SK-N-MC (cell line): ENCODE data around the gene CPA5.

ENCODE experiments used
- DNase-seq: peaks from one replicate; pipeline ENCODE4 v3.0.0-alpha.2; 2011; ENCODE audit warnings: low read depth, low spot score
- H3K27ac ChIP-seq: fragments of 200-600 bp; sonication (generic); 2 replicates; pipeline ENCODE4 v1.5.1; 2016; ENCODE audit warnings: mixed run types
- H3K36me3 ChIP-seq: fragments of 200-600 bp; sonication (generic); 2 replicates; pipeline ENCODE4 v1.6.1; 2017; ENCODE audit warnings: antibody characterized with exemption, low read length, mixed read lengths; ENCODE audit not compliant: insufficient read depth
- H3K4me3 ChIP-seq: fragments of 200-600 bp; sonication (generic); 2 replicates; pipeline ENCODE4 v1.5.1; 2016
- H3K9ac ChIP-seq: fragments of 200-600 bp; sonication (generic); 2 replicates; pipeline ENCODE4 v1.8.0; 2017; ENCODE audit warnings: mixed run types, mixed read lengths; ENCODE audit not compliant: insufficient read length
- H3K9me3 ChIP-seq: fragments of 200-600 bp; sonication (generic); 2 replicates; pipeline ENCODE4 v1.6.1; 2017; ENCODE audit warnings: low read depth, mild to moderate bottlenecking, antibody characterized with exemption, low read length, moderate library complexity, mixed read lengths
- EZH2 ChIP-seq: fragments of 200-600 bp; sonication (generic); IDR thresholded peaks from one replicate; pipeline ENCODE4 v1.6.1; 2017; ENCODE audit warnings: antibody characterized with exemption
- FOXP2 ChIP-seq: optimal IDR thresholded peaks from 2 replicates; pipeline ENCODE3; 2011; ENCODE audit warnings: mild to moderate bottlenecking, moderate library complexity; ENCODE audit not compliant: insufficient read depth; ENCODE audit errors: extremely low read length, control extremely low read depth
- POLR2AphosphoS5 ChIP-seq: IDR thresholded peaks from 2 replicates; pipeline ENCODE4 v1.6.1; 2012; ENCODE audit warnings: mild to moderate bottlenecking, low read depth, low read length, borderline replicate concordance

The CPA5 gene

GRCh38 chr7:130351791-130352090 lies 7.1 kb downstream of the CPA5 start:
- H3K4me3 ChIP-seq = no peak overlapping the region
- H3K9ac ChIP-seq = no peak overlapping the region
- no peak for DNase-seq
- no peaks in the 10 kb centered on the region for H3K36me3 ChIP-seq
- H3K9me3 ChIP-seq = no peaks in the 10 kb centered on the region
- TF ChIP-seq EZH2 (no peak), FOXP2 (no peak), POLR2AphosphoS5 (no peak)
- no peak overlapping the region for H3K27ac ChIP-seq

- no peaks in the 10 kb centered on the region for H3K9me3 ChIP-seq
- H3K4me3 ChIP-seq = no peak overlapping the region
- TF ChIP-seq POLR2AphosphoS5 = no peak
- TF ChIP-seq FOXP2 = no peak
- TF ChIP-seq EZH2 = no peak
- H3K9ac ChIP-seq = no peak overlapping the region
- H3K36me3 ChIP-seq = no peaks in the 10 kb centered on the region
- H3K27ac ChIP-seq = no peak overlapping the region
- DNase-seq = no peak
Observed at GRCh38 chr7:130352194-130353074, 7.8 kb downstream of the CPA5 start.

GRCh38 chr7:130353196-130353595 lies 8.6 kb downstream of the CPA5 start:
- TF ChIP-seq POLR2AphosphoS5 (no peak), EZH2 (no peak), FOXP2 (no peak)
- Histone ChIP-seq H3K4me3 (no peak overlapping the region), H3K36me3 (no peaks in the 10 kb centered on the region), H3K9ac (no peak overlapping the region), H3K27ac (no peak overlapping the region), H3K9me3 (no peaks in the 10 kb centered on the region)
- DNase-seq = no peak

GRCh38 chr7:130356121-130356875 lies 11.7 kb downstream of the CPA5 start:
- H3K9ac ChIP-seq = peak overlapping the region; percentile 54
- TF ChIP-seq FOXP2 (peak; percentile 82), EZH2 (no peak), POLR2AphosphoS5 (no peak)
- no peaks in the 10 kb centered on the region for H3K36me3 ChIP-seq
- peak overlapping the region; percentile 57 for H3K4me3 ChIP-seq
- no peak for DNase-seq
- H3K9me3 ChIP-seq = 0 out of 2 replicates have a peak, but pooled peaks cover 2% of the 10 kb centered on the region
- H3K27ac ChIP-seq = peak overlapping the region; percentile 91

GRCh38 chr7:130356876-130357611 lies 12.4 kb downstream of the CPA5 start:
- H3K27ac ChIP-seq = peak overlapping the region; percentile 91
- no peak for DNase-seq
- H3K9ac ChIP-seq = peak overlapping the region; percentile 54
- H3K9me3 ChIP-seq = 0 out of 2 replicates have a peak, but pooled peaks cover 2% of the 10 kb centered on the region
- no peaks in the 10 kb centered on the region for H3K36me3 ChIP-seq
- no peak overlapping the region; the same call in 1 of the 2 replicates for H3K4me3 ChIP-seq
- TF ChIP-seq EZH2 (no peak), FOXP2 (no peak), POLR2AphosphoS5 (no peak)

- Histone ChIP-seq H3K4me3 (no peak overlapping the region), H3K27ac (no peak overlapping the region), H3K36me3 (no peaks in the 10 kb centered on the region), H3K9me3 (0 out of 2 replicates have a peak, but pooled peaks cover 2% of the 10 kb centered on the region), H3K9ac (no peak overlapping the region)
- no peak for DNase-seq
- no peak for TF ChIP-seq EZH2
- no peak for TF ChIP-seq FOXP2
- no peak for TF ChIP-seq POLR2AphosphoS5
Observed at GRCh38 chr7:130358471-130358870, 13.9 kb downstream of the CPA5 start.

GRCh38 chr7:130359276-130359857 lies 14.8 kb downstream of the CPA5 start:
- no peak overlapping the region for H3K4me3 ChIP-seq
- H3K9ac ChIP-seq = no peak overlapping the region
- 0 out of 2 replicates have a peak, but pooled peaks cover 2% of the 10 kb centered on the region for H3K9me3 ChIP-seq
- no peak for TF ChIP-seq POLR2AphosphoS5
- TF ChIP-seq FOXP2 = no peak
- no peak for TF ChIP-seq EZH2
- no peak for DNase-seq
- no peaks in the 10 kb centered on the region for H3K36me3 ChIP-seq
- H3K27ac ChIP-seq = no peak overlapping the region

GRCh38 chr7:130360518-130360917 lies 15.9 kb downstream of the CPA5 start:
- Histone ChIP-seq H3K27ac (no peak overlapping the region), H3K4me3 (no peak overlapping the region), H3K36me3 (no peaks in the 10 kb centered on the region), H3K9me3 (0 out of 2 replicates have a peak, but pooled peaks cover 2% of the 10 kb centered on the region), H3K9ac (no peak overlapping the region)
- TF ChIP-seq POLR2AphosphoS5 = no peak
- TF ChIP-seq FOXP2 = no peak
- TF ChIP-seq EZH2 = no peak
- no peak for DNase-seq
